OCI-LY7 (cell line): Measurements from ENCODE around the gene EDC3. TPM values are rescaled to one million over a fixed set of nuclear protein-coding genes. Genes with fewer than 3 reads are reported as not detected.

Experiments used
- BruUV-seq: library from RNA; stranded (reverse); fragments of 400-500 nt; replicated peaks from 2 replicates; lab custom pipeline; 2021; lab: Mats Ljungman, UMichigan
- CTCF ChIA-PET: fragments of 300-600 bp; sonication (Branson Sonifier 250); formaldehyde crosslinking; loops from one replicate; lab custom pipeline; 2022; ENCODE audit warnings: antibody characterized with exemption; ENCODE audit not compliant: unreplicated experiment; lab: Charles Lee
- POLR2A ChIA-PET: fragments of 300-600 bp; sonication (Branson Sonifier 250); formaldehyde crosslinking; loops from one replicate; lab custom pipeline; 2022; ENCODE audit warnings: antibody characterized with exemption; lab: Charles Lee
- DNase-seq: peaks from one replicate; pipeline ENCODE4 v3.0.0-alpha.2; 2015; ENCODE audit warnings: low spot score
- H2AFZ ChIP-seq: fragments of 200-600 bp; sonication (generic), shearing (Covaris generic); 2 replicates; pipeline ENCODE4 v1.6.1; 2014; ENCODE audit warnings: mild to moderate bottlenecking, antibody characterized with exemption, low read length, moderate library complexity
- H3K27ac ChIP-seq: fragments of 200-600 bp; sonication (generic); 2 replicates; pipeline ENCODE4 v1.5.1; 2014; ENCODE audit warnings: mixed run types, low read depth, mild to moderate bottlenecking, moderate library complexity, low read length, inconsistent platforms; ENCODE audit not compliant: poor library complexity, severe bottlenecking
- H3K36me3 ChIP-seq: fragments of 200-600 bp; sonication (generic); 2 replicates; pipeline ENCODE4 v1.6.1; 2014; ENCODE audit warnings: mild to moderate bottlenecking, antibody characterized with exemption, low read length, moderate library complexity, mixed read lengths; ENCODE audit not compliant: insufficient read depth
- H3K4me1 ChIP-seq: fragments of 200-600 bp; sonication (generic); 2 replicates; pipeline ENCODE4 v1.5.1; 2014; ENCODE audit warnings: mild to moderate bottlenecking, low read length; ENCODE audit not compliant: insufficient read depth, poor library complexity, severe bottlenecking
- H3K4me2 ChIP-seq: fragments of 200-600 bp; sonication (generic); 2 replicates; pipeline ENCODE4 v1.6.1; 2014; ENCODE audit warnings: mild to moderate bottlenecking, low read length
- H3K4me3 ChIP-seq: fragments of 200-600 bp; sonication (generic); 2 replicates; pipeline ENCODE4 v1.5.1; 2014; ENCODE audit warnings: mild to moderate bottlenecking, low read depth, low read length; ENCODE audit not compliant: poor library complexity, severe bottlenecking
- H3K79me2 ChIP-seq: fragments of 200-600 bp; sonication (generic); 2 replicates; pipeline ENCODE4 v1.6.1; 2016; ENCODE audit warnings: low read depth, mild to moderate bottlenecking, low read length, moderate library complexity, mixed read lengths; ENCODE audit not compliant: insufficient read depth
- H3K9me2 ChIP-seq: fragments of 200-600 bp; sonication (generic); 2 replicates; pipeline ENCODE4 v1.6.1; 2016; ENCODE audit warnings: mild to moderate bottlenecking, low read length, mixed read lengths; ENCODE audit not compliant: insufficient read depth
- H3K9me3 ChIP-seq: fragments of 200-600 bp; sonication (generic); 2 replicates; pipeline ENCODE4 v1.6.1; 2014; ENCODE audit warnings: mild to moderate bottlenecking, mixed run types, low read length, mixed read lengths
- H4K20me1 ChIP-seq: fragments of 200-600 bp; sonication (generic); 2 replicates; pipeline ENCODE4 v1.6.1; 2014; ENCODE audit warnings: mild to moderate bottlenecking, antibody characterized with exemption, low read length, moderate library complexity, mixed read lengths; ENCODE audit not compliant: insufficient read depth
- CTCF ChIP-seq: fragments of 200-600 bp; sonication (generic); conservative IDR thresholded peaks from 2 replicates; pipeline ENCODE4 v1.5.1; 2014; ENCODE audit warnings: mild to moderate bottlenecking, antibody characterized with exemption, low read length, moderate library complexity, mixed read lengths
- EZH2phosphoT487 ChIP-seq: fragments of 200-600 bp; sonication (generic); IDR thresholded peaks from 2 replicates; pipeline ENCODE4 v1.6.1; 2018; ENCODE audit warnings: low read depth, borderline replicate concordance, mild to moderate bottlenecking, mixed run types, antibody characterized with exemption, low read length, moderate library complexity, mixed read lengths
- intact Hi-C: fragments of 100-400 bp; cut with micrococcal nuclease; formaldehyde crosslinking; loops from one replicate; pipeline ENCODE4 v1.10.0; 2022; ENCODE audit not compliant: unreplicated experiment
- total RNA-seq, 2 experiments: library from RNA; depleted of rRNA in 1 of 2; stranded (reverse); fragments of >200 nt in 1 of 2; shearing (Covaris generic) in 1 of 2; gene quantifications; 2 replicates each; pipeline ENCODE4 v1.2.3, GENCODE V29; 2014 to 2022

EDC3 gene
- total RNA-seq, 2 experiments from 2014 or later = 13.4 to 51.4 TPM

GRCh38 chr15:74692327-74692726 is 3.5 kb downstream of the EDC3 start:
- Histone ChIP-seq H4K20me1 (no peaks in the 10 kb centered on the region), H3K4me3 (no peak overlapping the region), H3K79me2 (peaks cover 41% of the 10 kb centered on the region; the same call in 1 of the 2 replicates), H3K36me3 (peaks cover 14% of the 10 kb centered on the region; the same call in 1 of the 2 replicates), H3K9me2 (no peaks in the 10 kb centered on the region), H3K4me1 (peaks cover 20% of the 10 kb centered on the region), H3K9me3 (no peaks in the 10 kb centered on the region), H3K27ac (no peak overlapping the region), H3K4me2 (no peak overlapping the region), H2AFZ (no peak overlapping the region)
- intact Hi-C loops = no loop called here
- ChIA-PET CTCF (no interaction called here), POLR2A (no interaction called here)
- no peak for TF ChIP-seq EZH2phosphoT487
- no peak for TF ChIP-seq CTCF
- no TSS peak for BruUV-seq
- DNase-seq = no peak

GRCh38 chr15:74683758-74684157 is 12.1 kb downstream of the EDC3 start:
- Histone ChIP-seq H3K9me3 (0 out of 2 replicates have a peak, but pooled peaks cover 4% of the 10 kb centered on the region), H3K4me1 (no peaks in the 10 kb centered on the region), H3K79me2 (no peaks in the 10 kb centered on the region), H4K20me1 (no peaks in the 10 kb centered on the region), H3K4me2 (no peak overlapping the region), H3K9me2 (no peaks in the 10 kb centered on the region), H3K27ac (no peak overlapping the region), H3K4me3 (no peak overlapping the region), H2AFZ (no peak overlapping the region), H3K36me3 (peaks cover 27% of the 10 kb centered on the region)
- TF ChIP-seq EZH2phosphoT487 (no peak), CTCF (no peak)
- intact Hi-C loops = no loop called here
- no TSS peak for BruUV-seq
- no peak for DNase-seq
- CTCF ChIA-PET = no interaction called here
- POLR2A ChIA-PET = interaction anchor here (0.7 kb wide), 3 partner anchors 52 to 262 kb away, joined by 3 to 7 read pairs (median 3); no protein-coding TSS in a partner anchor

- no peak overlapping the region for H2AFZ ChIP-seq
- H3K36me3 ChIP-seq = peaks cover 27% of the 10 kb centered on the region
- H3K79me2 ChIP-seq = no peaks in the 10 kb centered on the region
- no peaks in the 10 kb centered on the region for H3K4me1 ChIP-seq
- no peak overlapping the region for H3K4me2 ChIP-seq
- H4K20me1 ChIP-seq = no peaks in the 10 kb centered on the region
- BruUV-seq = no TSS peak
- no peaks in the 10 kb centered on the region for H3K9me2 ChIP-seq
- TF ChIP-seq CTCF (no peak), EZH2phosphoT487 (no peak)
- intact Hi-C loops = no loop called here
- no peak for DNase-seq
- no peak overlapping the region for H3K4me3 ChIP-seq
- ChIA-PET POLR2A (interaction anchor here (1.2 kb wide), 1 partner anchor 64 kb away, joined by 4 read pairs; no protein-coding TSS in a partner anchor), CTCF (no interaction called here)
- H3K9me3 ChIP-seq = 0 out of 2 replicates have a peak, but pooled peaks cover 4% of the 10 kb centered on the region
- no peak overlapping the region for H3K27ac ChIP-seq
Observed at GRCh38 chr15:74682954-74683353, 12.9 kb downstream of the EDC3 start.
